GM18870 (cell line): Measurements from ENCODE around the gene DKC1.

Experiments used
- ATAC-seq: cut with Tn5 transposase; IDR thresholded peaks from one replicate; pipeline ENCODE4 v1.9.1; 2021; ENCODE audit warnings: moderate library complexity; ENCODE audit not compliant: unreplicated experiment

The DKC1 gene

DNA sequence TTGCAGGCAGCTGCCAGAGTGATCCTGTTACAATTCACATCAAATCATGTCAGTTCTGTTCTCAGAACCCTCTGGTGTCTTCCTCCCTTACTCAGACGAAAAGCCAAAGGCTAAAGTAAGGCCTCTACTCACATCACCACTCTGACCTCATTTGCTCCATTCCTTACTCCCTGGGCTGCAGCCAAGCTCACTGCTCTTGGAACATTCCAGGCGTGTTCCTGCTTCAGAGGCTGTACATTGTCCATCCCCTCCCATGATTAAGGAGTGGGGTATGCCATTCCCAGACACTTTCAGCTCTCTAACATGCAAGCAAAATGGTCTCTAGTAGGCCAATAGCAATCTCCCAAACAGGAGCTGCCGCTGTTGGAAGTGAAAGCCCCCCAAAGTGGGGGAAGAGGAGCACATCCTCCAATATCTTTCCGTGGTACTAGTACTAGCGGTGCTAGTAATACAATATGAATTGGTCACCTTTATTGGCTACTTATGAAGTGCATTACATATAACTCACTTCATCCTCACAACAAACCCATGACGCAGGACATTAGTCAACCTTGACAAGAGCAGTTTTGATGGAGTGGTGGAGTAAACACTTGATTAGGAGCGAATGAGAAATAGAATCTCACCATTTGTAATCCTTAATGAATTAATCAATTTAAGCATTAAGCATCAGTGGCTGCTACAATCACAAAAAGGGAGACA is 26.8 kb upstream of the DKC1 start:
- ATAC-seq = no peak

DNA sequence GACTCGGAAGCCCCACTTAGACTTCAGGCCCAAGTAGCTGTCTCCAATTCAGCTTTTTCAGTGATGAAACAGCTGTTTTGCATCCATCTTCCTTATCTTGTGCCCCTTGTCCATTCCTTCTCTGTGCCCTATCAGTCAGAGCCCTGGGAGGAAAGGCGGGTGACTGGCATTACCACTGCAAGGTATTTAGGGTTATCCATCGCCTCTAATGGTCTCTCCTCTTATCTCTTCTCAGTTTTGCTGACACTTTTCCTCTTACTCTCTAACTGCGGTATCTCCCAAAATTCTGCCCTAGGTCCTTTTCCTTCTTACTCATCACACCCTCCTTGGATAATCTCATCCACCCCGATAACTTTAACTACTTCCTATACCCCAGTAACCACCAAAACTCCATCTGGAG is 25.5 kb upstream of the DKC1 start:
- no peak for ATAC-seq

DNA sequence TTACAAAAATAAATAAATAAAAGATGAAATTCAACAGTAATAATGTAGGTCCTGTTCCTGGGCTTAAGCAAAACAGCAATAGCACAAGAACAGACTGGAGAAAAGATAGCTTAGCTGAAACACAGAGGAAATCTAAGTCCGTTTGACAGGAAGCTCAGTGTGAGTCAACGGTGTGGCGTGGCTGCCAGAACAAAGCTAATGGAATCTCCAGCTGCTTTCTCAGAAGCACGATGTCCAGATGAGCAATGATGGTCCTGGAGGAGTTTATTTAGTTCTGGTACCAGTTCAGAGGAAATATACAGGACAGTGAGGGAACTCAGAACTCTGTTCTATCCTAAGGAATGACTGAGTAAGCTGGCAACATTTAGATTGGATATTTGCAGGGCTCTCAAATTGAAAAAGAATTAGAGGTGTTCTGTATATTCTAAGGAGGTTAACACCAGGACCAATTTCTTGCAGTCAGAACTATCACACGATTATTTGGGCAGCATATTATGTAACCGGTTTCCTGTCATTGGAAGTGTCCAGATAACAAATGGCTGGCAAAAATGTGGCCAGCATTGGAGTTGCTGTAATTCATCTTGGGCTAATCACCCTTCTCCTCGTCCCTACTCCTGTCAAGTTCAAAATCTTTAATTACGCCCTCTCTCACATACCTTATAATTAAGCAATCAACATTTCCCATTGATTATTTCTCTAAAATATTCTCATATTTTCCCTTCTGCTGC is 24.5 kb upstream of the DKC1 start:
- ATAC-seq = no peak

DNA sequence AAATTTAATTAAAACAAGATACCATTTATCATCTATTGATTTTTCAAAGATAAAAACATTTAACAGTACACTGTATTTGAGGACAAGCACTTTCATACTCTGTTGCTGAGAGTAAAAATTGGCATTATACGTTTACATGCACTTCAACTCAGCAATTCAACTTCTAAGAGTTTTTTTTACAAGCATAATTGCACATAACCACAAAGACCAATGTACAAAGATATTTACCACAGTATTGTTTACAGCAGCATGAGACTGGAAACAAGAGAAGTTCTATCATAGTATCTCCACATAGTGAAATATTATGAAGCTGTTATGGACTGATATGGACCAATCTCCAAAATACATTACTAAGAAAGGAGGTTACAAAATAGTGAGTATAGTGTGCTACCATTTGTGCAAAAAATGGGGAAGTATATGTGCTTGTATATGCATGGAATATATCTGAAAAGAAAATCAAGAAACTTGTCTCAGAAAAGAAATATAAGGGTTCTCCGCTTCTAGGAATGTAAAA is 22.7 kb upstream of the DKC1 start:
- ATAC-seq = no peak

DNA sequence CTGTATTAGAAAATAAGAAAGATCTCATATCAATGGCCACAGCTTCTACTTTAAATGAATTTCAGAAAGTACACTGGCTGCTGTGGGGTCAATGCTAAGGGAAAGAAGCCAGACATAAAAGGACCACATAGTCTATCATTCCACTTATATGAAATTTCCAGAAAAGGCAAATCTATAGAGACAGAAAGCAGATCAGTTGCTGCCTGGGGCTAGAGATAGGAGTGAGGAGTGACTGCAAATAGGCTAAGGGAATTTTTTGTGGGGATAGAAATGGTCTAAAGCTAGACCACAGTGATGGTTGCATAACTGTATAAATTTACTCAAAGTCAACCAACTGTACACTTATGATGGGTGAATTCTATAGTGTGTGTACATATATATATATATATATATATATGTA is 20.1 kb upstream of the DKC1 start:
- no peak for ATAC-seq

DNA sequence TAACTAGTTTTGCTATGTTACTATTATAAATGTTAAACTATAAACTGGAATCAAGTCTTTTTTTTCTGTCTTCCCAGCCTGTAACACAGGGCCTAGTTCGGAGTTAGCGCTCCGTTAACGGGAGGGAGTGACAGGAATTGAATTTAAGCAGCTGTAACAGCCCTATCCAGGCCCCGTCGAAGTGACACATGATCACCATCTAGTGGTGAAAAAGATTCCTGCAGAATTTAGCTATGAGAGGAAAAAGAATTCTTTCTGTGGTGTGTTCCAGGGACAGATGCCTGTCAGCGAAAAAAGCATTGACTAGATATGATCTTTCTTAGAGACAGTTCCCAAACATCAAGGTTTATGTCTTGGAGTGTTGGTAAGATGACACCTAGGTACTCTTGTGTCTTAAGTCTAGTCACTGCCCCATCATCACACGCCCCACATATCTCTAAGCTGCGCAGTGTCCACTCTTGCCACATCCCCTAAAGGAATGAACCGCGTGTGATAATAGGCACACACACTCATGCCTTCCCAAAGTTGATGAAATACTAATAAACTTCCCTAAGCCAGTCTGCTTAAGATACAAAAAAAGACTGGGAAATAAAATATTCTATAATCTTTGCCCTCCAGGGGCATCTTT is 13.8 kb upstream of the DKC1 start:
- ATAC-seq = peak; percentile 74

DNA sequence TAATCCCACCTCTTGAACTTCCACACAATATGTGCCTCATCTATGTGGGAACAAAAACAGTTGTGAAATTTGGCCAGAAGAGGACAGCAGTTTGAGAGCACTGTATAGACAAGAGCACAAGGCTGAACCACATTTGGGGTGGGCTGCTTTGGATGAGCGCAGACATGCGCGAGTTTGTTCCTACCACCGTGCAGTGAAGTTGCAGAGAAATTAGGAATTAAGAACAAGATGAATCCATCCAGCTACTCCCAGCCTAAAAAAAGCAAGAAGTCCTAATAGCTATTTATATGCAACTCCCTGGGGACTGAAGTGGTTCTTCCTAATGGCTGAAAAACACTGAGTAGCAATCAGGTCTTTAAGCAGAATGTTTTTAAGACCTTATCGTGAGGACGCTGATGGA is 12.8 kb upstream of the DKC1 start:
- ATAC-seq = no peak

DNA sequence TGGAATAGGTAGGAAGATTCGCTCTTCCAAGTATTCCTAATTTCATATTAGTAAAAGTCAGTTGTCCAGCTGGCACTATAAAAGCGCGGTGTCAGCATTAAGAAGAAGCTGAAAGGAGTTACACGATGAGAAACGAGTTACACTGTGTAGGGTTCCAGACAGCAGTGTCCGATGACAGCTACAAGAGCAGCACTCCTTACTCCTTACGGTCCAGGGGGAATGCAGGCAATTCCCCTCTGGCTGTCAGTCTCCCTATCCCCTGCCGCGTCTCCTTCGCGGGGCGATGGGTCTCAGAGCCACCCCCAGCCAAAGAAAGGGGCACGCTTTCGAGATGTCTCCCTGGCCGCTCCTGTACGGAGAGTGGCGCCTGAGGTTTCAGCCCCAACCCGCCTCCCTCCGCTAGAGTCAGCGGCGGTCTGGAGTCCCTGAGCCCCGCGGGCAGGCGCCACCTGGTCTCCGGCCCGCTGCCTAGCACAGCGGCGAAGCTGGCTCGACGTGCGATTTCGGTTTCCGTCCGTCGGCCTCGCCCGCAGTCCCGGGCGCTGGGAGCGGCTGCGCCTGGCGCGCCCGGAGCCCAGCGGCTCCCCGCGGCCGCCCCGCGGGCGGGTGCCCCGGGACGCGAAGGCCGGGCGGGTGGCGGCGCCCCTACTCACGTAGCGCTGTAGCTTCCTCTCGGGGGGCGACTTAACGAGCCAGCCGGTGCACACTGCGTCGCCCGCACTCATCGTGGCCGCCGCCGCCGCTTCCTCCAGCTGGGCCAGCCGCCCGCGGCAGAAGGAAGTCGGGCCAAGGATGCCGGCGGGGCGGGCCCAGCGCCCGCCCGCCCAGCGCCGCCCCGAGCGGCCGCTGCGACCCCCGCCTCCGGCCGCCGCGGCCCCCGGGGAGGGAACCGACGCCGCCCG is 12.1 kb upstream of the DKC1 start, which contains the start of gene GAB3:
Gene GAB3, minus strand, starts transcription at position 777 of the 902 bp plus-strand sequence. Its CDS starts 52 bp downstream, at position 725.
- no peak for ATAC-seq

DNA sequence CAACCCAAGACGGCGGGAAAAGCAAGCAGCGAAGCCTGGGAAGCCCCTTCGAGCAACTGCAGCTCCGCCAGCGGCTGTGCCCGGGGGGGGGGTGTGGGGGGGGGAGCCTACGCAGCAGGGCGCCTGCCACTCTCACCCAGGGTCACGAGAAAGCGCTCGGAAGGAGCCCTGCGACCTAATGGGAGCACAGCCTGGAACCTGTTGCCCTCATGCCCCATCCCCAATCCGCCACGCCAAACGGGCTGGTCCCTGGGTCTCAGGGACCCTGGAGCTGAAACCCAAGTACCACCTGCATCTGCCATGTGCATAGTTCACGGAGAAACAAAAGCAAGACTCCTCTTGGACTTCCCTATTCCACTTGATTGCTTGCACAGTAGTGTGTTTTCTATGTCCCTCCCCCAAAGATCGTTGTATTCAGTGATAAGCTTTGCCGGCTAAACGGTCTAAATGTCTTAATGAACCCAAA is 11.4 kb upstream of the DKC1 start:
- no peak for ATAC-seq

DNA sequence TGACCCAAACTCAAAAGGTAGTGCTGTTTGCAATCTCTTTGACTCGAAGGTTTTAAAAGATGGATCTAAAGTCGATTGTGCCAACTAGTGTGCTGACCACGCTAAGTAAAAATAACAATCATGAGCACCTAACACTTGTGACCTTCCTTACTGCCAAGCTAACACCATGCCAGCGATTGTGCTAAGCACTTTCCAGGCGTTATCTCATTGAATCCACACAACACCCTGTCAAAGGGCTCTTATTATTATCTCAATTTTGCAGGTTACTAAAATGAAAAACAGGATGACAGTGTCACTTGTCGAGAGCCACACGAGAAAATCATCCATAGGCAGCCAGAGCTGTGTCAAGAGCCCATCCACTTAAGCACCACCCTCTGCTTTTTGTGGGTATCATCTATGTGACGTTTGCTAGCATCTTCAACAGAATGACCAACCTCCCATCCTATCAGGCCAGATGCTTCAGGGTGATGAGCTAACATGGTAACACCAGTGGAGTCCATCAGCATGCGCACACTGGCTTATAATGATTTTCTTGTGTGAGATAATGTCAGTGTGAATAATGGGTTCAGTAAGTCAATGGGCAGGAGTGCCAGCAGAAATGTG is 10.9 kb upstream of the DKC1 start:
- no peak for ATAC-seq

DNA sequence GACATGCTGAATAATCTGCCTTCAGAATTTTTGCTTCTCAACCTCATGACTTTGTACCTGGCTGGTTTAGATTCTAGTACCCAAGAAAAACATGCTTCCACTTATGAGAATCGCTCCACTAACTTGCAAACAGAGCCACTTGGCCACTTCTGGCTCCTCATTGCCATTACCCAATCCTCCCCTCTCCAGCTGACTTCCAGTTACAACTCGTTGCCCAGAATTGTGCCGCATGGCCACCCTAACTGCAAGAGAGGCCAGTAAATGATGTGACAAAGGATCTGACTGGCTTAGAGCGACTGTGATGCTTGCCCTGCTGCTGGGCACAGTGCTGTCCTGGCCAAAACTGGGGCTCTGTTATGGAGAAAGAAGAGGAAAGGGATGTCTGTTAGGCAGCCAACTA is 4.0 kb upstream of the DKC1 start:
- no peak for ATAC-seq

DNA sequence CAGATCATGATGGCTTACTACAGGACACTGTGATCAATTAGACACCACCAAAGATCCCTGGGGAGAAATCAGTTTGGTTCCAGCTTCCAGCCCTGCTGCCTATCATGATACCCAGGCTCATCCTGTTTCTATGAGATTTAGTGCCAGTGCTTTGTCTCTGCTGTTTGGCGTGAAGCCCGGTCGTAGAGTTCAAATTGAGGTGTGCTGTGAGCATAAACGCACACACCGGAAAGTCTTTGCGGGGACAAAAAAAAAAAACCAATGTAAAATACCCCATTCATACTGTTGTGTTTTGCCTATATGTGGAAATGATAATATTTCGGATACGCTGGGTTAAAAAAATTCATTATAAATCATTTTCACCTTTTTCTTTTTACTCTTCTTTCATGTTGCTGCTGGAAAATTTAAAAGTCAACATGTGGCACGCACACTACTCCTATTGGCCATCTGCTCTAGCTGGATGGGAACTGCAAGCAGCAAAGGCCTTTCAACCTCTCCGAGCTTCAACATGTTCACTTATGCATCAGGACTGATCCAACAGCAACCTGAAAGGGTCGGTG is 607 bp upstream of the DKC1 start:
- no peak for ATAC-seq

DNA sequence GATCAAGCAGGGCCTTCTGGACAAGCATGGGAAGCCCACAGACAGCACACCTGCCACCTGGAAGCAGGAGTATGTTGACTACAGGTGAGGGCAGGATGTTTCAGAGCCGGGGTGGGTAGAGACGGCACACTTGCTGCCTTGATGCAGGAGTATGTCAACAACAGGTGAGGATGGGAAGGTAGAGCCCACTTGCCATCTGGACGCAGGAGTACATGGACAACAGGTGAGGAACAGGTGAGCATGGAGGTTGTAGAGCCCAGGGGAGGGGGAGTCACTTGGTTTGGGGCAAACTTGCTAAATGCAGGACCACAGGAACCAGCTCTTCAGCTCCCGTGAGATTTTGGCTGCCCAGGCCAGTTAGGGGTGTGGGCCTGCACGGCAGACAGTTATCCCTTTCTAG is 12.0 kb downstream of the DKC1 start:
- no peak for ATAC-seq

DNA sequence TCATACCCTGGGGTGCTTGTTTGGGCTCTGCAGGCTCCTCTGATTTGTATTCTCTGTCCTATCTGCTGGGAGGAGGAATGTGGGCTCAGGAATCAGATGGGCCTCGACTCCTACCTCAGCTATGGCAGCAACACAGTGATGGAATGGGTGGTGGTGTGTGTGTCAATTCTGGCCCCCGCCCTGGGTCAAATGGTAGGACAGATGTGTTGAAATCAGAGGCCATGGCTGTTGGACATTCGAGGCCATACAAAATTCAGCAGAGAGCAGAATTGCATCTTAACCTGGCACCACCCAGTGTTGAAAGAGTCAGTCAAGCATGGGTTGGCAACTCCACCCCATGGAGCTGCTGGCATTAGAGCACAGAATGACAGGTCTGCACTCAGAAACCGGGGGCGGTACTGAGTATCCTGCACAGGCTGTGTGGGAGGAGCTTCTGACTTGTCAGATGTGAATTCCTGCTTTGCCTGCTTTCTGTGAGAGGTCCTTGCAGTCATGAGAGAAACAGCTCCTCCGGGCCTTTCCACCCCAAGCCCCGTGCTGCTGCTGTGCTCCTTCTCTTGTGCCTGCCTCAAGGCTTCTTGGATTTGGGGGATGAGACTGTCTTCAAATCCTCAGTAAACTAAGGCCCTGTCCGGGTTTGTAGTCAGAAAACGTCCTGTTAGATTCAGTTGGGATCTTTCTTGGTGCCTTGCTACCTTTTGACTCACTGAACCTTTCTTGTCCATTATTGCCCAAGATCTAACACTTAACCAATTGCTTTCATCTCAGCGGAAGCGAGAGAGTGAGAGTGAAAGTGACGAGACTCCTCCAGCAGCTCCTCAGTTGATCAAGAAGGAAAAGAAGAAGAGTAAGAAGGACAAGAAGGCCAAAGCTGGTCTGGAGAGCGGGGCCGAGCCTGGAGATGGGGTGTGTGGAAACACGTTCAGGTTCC is 13.0 kb downstream of the DKC1 start:
- ATAC-seq = no peak

DNA sequence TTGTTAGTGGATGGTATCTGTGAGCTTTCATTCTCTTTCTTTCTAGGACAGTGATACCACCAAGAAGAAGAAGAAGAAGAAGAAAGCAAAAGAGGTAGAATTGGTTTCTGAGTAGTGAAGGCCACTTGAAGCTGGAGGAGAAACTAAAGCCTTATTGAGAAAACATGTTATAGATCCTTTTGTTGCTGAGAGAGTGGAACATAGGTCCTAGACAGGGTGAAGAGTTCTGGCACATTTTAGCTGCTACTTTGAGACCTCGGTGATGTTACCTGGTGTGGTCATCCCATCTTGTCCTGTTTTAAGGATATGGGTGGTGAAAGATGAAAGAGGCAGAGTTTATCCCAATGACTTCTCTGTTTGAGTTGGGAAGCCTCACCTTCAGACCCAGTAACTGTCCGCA is 14.1 kb downstream of the DKC1 start:
- ATAC-seq = no peak

DNA sequence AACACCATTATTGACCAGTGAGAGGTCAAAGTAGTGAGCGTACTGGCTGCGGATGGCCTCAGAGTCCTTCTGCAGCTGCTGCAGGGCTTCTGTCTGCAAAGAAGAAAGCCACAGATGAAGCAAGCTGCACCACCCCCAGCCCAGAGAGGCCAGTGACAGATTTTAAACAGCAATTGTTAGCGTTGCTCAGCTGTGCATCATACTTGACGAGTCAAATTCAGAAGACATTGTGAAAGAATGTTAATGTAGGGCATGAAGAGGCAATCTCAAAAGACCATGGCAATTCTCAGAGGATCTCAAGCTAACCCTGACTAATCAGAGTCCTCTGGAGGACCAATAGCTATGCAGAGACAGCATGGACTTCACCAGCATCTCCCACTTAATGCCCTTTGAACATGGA is 16.6 kb downstream of the DKC1 start:
- no peak for ATAC-seq

DNA sequence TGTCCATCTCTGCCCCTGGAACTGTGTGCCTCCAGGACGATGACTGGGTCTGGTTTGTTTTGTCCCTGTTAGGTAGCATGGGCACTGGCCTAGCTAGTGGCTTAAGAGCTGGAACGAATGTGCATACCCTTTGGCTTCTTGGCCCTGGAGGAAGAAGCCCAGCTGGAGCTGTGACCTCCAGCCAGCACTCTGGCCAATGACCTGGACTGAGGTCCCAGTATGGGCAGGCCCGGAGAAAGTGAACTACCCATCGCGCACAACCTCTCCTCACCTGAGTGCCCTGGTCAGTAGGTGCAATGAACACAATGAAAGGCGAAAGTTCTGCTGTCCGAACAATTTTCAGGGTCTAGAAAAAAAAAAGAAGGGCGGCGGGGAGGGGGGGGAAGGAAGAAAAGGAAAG is 18.3 kb downstream of the DKC1 start:
- ATAC-seq = no peak

DNA sequence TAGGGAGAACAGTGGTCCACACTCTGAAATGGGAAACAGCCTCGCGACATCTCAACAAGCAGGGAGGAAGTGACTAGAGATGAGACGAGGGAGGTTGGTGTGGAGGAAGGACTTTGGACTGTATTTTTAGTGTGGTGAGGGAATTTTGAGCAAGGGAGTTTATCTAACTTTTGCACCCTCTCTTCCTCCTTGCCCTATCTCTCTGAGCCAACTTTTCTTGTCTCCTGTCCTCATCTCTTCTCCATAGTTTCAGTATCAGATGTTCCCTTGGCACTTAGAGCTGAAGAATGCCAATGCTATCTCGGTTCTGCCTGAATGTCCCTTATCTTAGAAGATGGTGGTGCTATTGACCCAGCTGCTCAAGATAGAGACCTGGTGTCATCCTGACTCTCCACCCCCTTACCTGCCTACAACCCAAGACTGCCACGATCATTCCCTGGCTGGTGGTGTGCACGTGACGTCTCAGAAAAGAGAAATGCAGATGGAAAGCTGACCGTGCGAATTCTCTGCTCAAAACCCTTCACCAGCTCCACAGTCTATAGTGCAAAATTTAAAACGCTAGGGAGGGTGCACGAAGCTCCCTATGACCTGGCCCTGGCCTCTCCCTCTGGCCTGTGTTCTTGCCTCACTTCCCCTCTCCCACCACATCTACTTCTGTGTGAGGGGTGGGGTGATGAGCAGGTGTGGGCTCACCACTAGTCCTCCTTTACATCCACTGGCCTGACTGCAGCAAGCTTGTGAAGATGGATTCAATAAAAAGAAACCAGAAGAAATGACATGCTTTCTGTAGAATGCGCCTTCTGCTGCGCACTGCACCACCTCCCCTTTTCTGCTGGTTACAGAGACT is 21.7 kb downstream of the DKC1 start:
- ATAC-seq = no peak
